ENCODE results near the gene DAB2IP.

DNA sequence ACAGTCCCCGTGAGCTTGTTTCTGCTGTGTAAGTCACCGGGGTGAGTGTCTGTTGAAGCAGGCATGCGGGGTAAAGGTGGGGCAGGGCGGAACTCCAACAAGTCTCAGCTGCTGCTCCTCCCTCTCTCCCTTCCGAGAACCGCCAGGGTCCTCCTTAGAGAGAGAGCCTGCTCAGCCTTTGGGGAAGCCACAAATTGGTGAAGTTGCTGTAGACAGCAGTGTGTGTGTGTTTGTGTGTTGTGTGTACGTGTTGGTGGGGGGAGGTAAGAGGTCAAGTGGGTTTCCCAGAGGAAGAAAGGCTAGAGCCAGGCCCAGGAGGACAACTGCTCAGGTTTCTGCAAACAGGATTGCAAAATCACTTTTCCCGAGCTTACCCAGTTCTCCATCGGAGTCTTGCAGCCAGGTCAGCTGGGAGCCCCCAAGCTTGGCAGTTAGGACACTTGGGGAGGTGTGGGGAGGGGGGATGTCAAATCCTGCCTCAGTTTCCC lies 38.9 kb upstream of the DAB2IP start:
- TF ChIP-seq, protein P1, sequence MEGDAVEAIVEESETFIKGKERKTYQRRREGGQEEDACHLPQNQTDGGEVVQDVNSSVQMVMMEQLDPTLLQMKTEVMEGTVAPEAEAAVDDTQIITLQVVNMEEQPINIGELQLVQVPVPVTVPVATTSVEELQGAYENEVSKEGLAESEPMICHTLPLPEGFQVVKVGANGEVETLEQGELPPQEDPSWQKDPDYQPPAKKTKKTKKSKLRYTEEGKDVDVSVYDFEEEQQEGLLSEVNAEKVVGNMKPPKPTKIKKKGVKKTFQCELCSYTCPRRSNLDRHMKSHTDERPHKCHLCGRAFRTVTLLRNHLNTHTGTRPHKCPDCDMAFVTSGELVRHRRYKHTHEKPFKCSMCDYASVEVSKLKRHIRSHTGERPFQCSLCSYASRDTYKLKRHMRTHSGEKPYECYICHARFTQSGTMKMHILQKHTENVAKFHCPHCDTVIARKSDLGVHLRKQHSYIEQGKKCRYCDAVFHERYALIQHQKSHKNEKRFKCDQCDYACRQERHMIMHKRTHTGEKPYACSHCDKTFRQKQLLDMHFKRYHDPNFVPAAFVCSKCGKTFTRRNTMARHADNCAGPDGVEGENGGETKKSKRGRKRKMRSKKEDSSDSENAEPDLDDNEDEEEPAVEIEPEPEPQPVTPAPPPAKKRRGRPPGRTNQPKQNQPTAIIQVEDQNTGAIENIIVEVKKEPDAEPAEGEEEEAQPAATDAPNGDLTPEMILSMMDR (conservative IDR thresholded peaks at IDR 0.05; ENCODE audit: low read depth, low read length): no peak
- TF ChIP-seq POLR2A (IDR thresholded peaks at IDR 0.05; ENCODE audit: low read depth, low read length) (no peak), SMC3 (IDR thresholded peaks at IDR 0.05; ENCODE audit: low read depth, low read length) (no peak), MAZ (IDR thresholded peaks at IDR 0.05; ENCODE audit: borderline replicate concordance, low read depth, low read length) (no peak), NFE2L2 (IDR thresholded peaks at IDR 0.05; ENCODE audit: low read depth, low read length) (no peak), RFX5 (IDR thresholded peaks at IDR 0.05; ENCODE audit: low read depth, low read length) (no peak)
- TF ChIP-seq, protein P2, sequence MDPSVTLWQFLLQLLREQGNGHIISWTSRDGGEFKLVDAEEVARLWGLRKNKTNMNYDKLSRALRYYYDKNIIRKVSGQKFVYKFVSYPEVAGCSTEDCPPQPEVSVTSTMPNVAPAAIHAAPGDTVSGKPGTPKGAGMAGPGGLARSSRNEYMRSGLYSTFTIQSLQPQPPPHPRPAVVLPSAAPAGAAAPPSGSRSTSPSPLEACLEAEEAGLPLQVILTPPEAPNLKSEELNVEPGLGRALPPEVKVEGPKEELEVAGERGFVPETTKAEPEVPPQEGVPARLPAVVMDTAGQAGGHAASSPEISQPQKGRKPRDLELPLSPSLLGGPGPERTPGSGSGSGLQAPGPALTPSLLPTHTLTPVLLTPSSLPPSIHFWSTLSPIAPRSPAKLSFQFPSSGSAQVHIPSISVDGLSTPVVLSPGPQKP (IDR thresholded peaks at IDR 0.05; ENCODE audit: borderline replicate concordance, low read depth, low read length): no peak
- TF ChIP-seq, protein P3, sequence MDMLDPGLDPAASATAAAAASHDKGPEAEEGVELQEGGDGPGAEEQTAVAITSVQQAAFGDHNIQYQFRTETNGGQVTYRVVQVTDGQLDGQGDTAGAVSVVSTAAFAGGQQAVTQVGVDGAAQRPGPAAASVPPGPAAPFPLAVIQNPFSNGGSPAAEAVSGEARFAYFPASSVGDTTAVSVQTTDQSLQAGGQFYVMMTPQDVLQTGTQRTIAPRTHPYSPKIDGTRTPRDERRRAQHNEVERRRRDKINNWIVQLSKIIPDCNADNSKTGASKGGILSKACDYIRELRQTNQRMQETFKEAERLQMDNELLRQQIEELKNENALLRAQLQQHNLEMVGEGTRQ (IDR thresholded peaks at IDR 0.05; ENCODE audit: low read depth, low read length): no peak
